ENCODE data around the gene NR2F1-AS1.
A peak's percentile ranks its signal among the peaks of the same experiment; 100 is the strongest.

NR2F1-AS1 gene

DNA sequence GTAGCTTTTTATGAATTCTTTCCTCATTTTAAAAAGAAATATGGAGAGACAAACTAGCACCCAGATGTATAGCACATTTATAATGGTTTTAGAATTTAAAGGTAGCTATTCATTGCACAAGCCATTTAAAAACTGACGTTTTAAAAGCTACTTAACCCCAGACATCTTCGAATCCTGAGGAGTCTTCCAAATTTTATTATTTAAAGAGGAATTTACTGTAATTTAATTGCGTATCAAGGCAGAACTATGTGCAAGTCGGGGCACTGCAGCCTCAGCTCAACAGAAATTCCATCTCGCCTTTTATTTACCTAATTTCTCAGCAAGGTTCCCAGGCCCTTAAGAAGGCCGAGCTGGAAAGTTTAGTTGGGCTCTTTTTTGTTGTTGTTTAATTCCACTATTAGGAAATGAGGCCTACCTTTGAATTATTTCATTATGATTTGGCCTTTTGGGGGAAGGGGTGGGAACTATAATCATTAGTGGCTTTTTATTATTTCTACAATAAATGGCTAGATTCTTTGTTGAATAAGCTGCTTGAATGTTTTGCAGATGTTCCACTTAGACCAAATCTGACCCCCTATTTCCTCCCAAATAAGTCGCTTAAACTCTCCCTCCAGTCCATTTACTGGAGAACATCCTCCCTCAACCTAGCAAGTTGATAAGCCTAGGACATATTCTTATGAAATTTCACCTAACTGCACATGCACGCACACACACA is 22.2 kb upstream of the NR2F1-AS1 start:
- peak; percentile 94 for FAIRE-seq

DNA sequence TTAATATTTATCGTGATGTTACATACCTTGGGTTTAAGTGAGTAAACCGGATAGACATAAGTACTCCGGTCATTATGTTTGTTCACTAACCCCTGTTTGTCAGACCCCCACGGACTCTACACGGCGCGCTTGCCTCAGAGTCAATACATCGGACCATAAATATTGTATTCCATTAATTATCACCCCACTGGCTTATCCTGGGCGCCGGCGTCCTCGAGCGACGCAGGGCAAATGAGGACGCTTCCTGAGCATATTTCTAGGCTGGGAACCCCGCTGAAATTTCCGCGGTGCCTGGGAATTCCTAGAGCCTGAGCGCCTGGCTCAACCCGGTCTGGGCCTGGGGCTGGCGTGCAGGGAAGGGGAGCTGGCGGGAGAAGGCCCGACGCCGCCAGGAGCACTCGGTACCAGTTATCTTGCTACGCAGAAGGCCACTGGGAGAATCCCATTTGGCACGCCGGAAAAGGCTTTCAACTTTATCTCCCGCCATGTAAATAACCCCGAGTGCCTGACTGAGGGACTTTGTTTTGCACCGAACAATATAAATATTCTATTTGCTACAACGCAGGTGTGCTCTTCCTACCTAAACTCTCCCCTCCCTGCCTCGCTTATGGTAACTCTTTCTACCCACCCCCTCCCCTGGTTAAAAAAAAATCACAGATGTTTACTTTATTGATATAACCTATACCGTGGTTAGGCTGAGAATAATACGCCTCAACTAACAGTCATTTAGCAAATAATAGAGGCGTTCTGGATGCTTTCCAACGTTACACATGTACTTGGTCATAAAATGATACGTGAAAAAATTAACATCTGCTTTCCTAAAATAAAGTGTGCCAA is 21.4 kb upstream of the NR2F1-AS1 start:
- FAIRE-seq, result no peak

DNA sequence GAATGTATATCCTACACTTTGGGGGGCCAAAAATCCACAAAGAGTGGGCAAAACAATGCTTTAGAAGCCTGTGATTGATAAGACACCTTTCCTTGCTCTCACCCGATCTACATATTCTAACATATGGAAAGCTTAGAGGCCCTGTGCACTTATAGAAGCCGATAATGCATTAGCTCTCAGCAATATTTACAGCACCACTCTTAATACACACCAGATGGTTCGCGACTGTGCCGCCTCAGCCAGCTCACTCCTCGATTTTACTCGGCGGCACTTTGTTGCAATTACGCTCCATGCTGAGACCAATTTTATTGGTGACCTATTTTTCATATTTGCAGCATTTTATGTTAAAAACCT is 20.8 kb upstream of the NR2F1-AS1 start:
- no peak for FAIRE-seq

DNA sequence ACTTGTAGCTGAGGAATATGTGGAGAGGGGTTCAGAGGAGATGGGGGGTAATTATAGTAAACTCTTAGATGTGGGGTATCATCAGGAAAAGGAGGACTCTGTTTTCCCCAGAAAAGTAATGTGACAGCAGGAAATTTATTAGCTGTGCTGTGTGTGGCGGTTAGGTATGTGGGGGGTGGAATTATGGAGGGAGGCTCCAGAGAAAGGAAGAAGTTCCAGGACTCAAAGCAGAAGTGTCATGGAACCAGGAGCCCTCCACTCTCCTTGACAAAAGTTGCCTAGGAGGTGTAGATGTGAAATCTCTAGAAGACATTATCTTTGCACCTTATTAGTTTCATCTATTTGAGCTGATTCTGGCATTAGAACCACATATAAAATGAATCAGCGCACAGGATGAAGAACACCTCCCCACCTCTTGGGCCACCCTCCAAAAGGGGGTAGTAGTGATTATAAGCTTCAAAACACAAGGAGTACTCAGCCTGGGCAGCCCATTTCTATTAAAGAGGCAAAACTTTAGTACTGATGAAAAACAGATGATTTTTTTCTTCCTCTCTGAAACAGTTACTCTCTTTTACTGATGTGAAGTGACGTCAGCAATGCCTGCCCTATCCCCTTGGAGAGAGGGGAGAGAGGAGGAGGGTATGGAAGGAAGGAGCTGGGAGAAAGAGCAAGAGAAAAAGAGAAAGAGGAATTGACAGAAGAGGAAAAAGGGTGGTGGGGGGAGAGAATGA is 20.2 kb upstream of the NR2F1-AS1 start:
- FAIRE-seq, result peak; percentile 98

DNA sequence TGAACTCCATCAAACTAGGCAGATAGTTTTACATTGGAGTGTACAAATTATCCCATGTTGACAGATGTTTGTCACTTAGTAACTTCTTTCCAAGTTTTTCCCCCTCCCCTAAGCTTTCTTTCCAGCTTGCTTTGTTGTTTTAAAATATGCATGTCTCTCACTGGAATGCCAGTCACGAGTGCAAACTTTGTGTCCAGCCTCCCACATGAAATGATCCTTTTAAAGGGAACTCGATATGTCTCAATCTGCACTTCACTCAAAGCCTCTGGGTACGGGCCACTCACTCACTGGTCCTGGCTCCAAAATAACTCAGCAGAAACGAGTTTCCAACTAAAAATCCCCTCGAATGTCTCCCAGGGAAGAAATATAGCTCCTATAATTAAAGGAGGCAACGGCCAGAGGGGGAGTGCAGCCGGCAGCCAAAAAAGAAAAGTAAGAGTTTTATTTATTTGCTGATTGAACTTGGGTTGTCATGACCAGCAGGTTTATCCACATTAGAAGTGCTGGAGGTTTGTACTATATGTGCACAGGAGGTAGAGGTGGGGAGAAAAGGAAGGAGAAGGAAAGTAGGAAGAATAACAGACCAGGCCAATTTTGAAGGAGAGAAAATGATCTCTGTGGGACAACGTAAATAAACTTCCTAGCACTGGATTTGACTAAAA is 19.5 kb upstream of the NR2F1-AS1 start:
- FAIRE-seq, result no peak

DNA sequence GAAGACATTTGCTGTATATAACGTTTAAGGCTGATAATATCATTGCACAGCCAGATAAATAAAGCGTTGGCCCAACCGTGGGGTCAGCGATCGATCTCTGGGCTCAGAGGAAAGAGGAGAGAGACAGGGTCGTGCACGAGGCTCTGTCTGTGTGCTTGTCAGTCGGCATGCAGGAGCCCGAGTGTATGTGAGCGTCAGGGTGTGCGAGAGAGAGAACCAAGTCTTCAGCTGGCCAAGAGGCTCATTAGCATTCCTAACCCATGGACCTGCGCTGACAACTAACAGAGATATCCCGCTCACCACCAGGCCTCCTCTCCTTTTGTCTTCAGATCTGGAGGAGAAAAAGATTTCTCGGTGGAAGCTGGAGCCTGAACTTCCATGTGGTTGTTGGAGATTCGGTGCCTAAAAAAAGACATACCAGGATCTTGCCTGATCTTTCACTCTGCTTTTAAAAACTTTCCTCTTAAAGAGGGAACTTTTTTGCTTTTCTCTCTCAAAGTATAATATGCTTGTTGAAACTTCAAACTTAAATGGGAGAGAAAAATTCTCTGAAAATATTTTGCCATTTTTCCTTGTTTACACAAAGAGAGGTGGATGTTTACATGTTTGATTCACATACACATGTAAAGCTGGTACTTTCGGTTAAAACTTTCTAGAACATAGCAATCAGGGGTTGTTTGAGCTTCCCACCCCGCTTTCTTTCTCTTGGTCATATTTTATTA is 18.5 kb upstream of the NR2F1-AS1 start:
- FAIRE-seq, result peak; percentile 11

DNA sequence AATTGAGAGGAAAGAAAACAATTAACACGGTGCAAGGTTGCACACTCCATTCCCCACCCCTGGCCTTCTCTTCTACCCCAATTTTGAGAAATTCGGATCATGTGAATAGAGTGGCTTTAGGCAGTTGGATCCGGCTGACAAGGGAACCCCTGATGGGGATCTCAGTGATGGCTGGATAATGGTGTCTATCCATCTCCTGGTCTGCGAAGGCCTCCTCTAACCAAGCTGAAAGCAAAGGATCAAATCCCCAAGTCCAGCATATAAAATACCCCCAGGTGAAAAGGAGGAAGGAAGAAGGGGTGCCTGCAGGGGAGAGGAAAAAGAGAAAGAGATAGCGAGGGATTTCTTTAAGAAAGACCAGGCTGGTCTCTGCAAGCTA is 18.0 kb upstream of the NR2F1-AS1 start:
- FAIRE-seq, result no peak

DNA sequence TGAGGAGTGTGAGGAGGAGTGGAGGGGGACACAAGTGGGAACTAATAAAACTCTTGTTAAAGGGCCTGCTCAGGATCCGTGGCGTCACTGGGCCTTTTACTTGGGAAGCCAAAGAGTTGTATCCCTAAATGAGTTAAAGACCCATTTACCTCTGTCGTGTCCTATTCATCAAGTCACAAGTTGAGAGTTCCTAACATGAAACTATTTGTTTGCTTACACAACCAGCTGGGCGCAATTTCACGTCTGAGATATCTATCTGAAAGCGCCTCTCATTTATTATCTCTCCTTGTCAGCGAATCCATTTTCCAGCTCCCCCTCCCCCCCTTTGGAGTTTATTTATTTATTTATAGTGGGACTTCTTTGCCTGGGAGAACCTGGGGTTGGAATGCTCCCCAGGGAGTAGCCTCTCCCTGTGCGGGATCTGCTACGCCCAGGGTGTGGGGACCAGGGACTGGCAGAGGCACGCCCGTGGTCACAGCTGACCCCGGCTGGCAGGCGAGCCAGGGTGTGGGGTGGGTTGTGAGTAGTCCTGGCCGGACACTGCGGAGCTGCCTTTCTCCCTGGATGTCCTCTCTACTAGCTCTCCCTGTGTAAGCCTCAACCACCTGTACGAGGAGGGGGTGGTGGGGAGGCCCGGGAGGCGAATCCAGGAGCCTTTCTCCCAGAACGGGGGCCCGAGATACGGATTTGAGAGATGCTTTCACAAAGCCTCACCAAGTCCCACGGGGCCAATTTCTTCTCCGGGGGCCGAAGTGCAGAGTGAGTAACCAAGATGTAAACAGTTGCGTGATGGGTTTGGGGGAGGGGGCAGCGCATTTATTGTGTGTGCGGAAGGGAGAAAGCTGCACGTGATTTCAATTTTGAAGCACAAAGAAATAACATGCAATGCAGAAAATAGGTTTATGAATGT is 17.3 kb upstream of the NR2F1-AS1 start:
- FAIRE-seq, result peak; percentile 71

DNA sequence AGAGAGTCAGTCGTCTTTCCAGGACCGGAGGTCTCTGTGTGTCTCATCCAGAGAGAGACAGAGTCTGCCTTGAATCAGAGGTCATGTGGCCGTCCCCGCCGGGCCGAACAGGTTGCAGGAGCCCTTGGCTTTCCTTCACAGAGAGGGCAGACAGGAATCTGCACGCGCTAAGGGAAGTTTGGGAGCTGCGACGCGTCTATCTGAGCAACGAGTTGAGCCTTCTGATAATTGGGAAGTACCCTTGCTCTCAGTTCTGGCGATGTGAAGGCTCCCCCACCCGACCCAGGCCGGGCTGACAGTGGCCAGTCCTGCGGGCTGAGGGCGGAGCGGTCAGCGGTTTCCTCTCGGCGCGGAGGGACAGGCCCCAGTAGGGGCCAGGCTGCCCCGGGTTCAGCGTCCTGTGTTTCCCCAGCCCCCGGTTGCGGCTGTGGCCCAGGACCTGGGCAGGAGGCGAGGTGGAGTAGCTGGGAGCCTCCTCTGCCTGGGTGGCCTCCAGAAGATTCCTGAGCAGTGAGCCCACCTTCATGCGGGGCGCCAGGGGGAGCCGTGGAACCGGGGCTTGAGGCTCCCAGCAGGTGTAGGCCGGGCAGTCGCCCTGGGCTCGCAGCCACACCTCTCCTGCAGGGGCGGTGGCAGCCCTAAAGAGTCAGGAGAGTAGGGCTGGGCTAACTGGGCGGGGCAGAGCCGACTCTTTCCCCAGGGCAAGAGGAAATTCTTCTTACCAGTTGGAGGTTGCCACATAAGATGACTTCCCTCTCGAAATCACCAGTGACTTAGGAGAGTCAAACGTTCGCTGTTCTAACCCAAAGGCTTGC is 15.9 kb upstream of the NR2F1-AS1 start:
- FAIRE-seq, result peak; percentile 97

DNA sequence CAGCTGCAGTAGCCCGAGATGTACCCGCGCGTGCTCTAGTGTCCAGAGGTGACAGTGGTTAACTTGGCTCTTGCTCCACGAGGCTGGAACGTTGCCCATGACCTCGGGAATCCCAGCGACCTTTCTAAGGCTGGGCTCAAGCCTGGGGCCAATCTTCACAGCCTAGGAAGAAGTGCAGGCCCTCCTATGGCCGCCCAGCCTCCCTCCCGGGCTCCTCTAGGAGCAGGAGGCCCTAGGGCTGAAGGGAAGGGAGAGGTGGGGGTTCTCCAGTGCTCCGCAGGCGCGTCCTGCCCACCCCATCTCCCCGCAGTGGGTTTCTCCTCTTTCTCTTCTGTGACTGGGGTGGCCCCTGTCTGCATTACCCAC is 15.3 kb upstream of the NR2F1-AS1 start:
- no peak for FAIRE-seq

DNA sequence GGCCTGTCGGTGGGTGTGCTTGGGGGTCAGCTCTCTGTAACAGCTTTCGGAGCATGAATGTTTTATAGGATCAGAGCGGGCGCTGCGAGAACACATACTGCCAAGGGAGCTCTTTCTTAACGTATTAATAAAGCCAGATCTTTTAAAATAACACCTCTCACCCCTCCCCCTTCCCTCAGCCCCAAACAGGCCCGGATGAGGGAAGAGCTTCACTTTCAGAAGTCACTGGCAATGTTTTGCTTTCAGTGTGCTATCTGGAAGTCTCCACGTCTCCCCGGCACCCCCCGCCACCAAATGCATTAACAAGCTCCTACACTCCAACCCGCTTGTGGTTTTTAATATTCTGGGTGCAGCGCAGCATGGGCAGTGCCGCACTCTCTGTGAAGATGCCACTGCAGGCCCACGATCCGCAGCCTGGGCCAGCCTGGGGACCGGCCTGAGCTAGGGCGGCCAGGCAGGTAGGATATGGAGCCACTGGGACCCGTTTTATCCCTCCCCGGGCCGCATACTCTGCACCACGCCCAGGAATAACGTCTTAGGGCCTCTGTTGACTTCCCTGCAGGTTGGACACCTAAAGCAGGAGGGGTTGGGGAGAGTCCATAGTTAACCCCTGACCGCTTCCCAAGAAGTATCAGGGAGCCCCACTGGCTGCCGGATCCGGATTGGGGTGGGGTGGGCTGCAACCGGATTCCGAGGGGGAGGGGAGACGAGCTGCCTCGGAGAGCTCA is 14.6 kb upstream of the NR2F1-AS1 start:
- FAIRE-seq, result peak; percentile 71

DNA sequence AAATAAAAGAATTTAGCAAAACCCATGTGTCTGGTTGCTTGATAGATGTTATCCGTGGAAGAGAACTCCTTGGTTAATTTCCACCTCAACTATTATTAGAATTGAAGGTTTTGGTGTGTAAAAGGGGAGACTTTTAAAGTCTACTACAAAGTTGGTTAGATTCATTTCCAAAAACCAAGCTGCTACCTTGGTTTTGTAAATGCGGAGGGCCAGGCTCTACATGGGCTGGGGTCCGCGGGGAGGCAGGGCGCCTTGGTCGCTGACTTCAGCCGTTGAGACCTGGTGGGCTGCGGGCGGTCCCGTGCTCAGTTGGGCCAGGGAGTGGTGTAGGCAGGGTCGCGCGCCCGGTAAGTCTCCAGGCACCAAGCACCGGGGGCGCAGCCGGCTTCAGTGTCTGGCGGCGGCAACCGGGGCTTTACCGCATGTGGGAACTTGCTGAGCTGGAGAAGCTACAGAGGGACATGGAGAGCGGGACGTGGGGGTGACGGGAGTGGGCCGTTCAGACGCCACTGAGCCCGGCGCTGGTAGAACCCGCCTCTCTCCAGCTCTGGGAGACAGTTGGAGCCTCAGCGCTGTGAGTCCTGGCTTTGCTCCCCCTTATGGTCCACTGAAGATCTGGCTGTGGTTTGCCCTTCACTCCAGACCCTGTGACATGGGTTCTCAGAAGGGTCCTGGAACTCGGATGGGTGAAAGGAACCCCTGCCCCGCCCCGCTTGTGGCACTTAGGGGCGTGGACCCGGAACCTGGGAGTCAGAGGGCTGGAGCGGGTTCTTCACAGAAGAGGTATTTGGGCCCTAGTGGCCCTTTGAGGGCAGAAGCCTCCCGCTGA is 13.8 kb upstream of the NR2F1-AS1 start:
- FAIRE-seq, result peak; percentile 96

DNA sequence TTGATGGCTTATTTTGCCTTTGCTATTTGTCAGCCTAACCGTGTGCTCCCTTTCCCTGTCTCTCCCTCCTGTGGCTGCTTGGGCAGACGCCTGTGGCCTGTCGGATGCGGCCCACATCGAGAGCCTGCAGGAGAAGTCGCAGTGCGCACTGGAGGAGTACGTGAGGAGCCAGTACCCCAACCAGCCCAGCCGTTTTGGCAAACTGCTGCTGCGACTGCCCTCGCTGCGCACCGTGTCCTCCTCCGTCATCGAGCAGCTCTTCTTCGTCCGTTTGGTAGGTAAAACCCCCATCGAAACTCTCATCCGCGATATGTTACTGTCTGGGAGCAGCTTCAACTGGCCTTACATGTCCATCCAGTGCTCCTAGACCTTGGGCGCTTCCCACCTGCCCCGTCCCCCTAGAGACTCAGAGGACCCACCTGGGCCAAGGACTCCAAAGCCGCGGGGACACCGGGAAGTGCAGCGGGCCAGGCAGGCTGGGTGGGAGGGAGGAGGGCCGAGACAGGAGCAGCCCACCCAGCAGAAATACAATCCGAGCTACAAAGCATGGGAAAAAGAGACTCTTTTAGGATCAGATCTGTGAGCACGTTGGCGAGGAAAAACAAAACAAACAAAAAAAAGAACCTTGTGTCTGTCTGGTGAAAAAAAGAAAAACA is 12.6 kb upstream of the NR2F1-AS1 start:
- no peak for FAIRE-seq

DNA sequence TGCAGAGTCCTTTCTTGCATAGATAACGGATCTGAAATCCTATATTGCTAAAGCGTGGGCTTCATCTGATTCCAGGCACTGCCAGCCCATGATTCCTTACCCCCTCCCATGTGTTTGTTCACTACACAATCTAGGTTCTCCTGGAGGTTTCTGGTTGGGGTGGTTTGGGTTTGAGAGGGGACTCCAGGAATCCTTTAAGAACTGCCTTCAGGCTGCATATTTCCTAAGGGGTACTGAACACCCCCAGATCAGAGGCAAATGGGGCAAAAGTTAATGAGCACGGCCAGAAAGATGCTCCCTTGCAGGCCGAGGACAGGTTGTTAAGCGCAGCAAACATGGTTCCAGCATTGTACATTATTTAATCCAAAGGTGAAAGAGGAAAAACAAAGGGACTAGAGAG is 11.9 kb upstream of the NR2F1-AS1 start:
- FAIRE-seq, result no peak

DNA sequence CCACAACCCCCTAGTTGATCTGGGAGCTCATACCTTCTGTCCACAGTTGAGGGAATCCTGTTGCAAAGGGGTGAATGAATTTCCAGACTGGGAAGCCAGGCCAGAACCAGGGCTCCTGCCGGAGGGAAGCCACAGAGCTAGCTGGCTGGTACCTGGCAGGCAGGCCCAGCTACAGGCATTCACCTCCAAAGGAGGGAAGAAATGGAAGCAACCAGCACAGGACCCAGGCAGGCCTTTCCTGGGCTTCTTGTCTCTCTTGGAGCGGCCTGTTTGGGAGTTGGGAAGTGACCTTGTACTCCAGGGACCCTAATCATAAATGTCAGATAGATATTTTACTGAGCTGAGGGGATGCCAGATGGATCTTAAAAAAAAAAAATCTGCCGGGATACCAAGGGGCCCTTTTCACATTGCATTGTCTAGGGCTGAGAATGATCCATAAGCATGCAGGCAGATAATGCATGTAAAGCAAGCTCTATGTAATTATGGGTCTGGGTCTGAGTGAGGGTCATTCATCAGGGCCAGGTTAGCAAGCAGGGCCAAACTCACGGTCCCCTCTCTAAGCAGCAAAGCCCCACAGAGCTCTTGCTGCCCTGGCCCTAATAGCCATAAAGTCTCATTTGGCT is 10.4 kb upstream of the NR2F1-AS1 start:
- FAIRE-seq, result no peak

DNA sequence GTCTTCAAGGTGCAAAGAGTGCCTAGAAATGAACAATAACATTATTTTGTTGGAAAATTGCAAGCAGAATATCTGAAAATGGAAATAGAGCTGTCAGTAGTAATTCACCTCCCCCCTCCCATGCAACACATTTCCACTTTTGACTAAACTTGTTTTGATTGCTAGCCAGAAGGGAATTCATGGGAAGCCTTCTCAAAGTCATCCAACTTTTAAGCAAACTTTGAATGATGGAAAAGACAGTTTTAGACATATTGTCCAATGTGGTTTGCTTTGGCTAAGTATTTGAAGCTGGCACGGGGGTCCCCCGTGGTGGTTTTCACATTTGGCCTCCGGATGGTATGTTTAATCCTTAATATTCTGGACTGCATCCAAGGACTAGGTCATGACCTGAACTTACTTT is 9.5 kb upstream of the NR2F1-AS1 start:
- no peak for FAIRE-seq

DNA sequence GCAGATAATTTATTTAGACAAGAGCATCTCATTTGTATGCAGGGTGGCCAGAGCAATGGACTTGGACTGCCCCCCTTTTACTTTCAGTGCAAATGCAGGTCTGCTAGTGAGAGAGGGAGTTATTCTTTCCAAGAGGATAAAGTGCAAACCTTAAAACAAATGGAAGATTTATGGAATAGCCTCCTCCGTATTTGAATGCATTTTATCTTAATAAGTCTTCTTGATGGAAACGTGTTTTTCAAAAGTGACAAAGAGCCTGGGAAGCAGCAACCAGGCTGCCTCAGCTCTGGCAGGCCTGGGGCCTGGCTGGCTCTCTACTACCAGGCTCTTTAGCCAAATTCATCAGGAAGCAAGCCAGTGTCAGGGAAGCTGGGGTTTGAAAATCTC is 8.8 kb upstream of the NR2F1-AS1 start:
- FAIRE-seq, result no peak
